GM18508 (cell line): ENCODE measurements around the gene APRT.
"Not testable (repeated sequence)": the region's sequence is repeated elsewhere in the genome, so short reads cannot be mapped to it uniquely, and the experiment has no call there.

Experiments used
- ATAC-seq: cut with Tn5 transposase; IDR thresholded peaks from one replicate; pipeline ENCODE4 v1.9.1; 2021; ENCODE audit warnings: moderate number of reproducible peaks; ENCODE audit not compliant: insufficient read depth, unreplicated experiment

The APRT gene

DNA sequence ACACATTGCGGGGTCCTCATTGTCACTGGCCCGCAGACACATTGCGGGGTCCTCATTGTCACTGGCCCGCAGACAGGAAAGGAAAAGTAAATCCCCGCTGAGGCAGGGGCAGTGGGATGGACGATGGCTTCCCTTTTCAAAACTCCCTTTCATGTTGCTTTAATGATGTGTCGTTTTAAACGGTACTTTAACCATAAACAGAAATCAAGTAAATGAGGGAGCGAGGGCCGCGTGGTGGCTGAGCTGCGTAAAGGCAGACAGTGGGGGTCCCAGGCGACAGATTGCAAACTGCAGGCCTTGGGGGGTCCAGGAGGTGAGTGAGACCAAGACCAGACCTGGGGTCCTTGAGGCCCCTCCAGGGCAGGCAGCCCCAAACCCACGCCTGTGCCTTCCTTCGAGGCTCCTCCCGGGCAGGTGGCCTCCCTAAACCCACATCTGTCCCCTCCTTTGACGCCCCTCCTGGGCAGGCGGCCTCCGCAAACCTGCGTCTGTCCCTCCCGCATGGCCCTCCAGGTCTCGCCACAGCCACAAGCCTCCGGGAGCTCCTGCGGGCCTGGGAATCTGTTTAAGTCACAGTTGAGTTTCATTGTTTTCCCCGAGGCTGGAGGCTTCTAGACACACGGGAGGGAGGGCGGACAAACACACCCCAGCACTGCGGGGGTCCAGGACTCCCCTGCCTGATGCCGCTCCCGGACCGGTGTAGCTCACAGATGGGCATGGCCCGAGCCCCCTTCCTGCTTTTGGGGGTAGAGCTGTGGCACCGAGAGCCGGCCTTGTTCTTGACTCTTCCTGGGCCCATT lies 34.1 kb downstream of the APRT start:
- ATAC-seq, result no peak

DNA sequence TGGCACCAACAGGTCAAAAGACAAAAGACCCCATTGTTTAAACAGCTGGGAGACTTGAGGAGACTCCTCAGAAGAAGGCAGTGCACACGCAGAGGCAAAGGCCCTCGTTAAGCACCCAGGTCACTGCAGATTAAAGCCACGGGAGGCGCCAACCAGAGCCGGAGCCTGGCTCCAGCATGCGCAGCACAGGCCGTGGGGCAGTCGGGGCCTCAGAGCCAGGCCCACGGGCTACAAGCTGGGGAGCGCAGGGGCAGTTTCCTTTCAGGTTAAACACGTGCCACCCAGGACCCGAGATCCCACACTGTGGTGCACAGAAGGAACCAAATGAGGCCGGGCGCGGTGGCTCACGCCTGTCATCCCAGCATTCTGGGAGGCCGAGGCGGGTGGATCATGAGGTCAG lies 35.9 kb downstream of the APRT start:
- no peak for ATAC-seq

DNA sequence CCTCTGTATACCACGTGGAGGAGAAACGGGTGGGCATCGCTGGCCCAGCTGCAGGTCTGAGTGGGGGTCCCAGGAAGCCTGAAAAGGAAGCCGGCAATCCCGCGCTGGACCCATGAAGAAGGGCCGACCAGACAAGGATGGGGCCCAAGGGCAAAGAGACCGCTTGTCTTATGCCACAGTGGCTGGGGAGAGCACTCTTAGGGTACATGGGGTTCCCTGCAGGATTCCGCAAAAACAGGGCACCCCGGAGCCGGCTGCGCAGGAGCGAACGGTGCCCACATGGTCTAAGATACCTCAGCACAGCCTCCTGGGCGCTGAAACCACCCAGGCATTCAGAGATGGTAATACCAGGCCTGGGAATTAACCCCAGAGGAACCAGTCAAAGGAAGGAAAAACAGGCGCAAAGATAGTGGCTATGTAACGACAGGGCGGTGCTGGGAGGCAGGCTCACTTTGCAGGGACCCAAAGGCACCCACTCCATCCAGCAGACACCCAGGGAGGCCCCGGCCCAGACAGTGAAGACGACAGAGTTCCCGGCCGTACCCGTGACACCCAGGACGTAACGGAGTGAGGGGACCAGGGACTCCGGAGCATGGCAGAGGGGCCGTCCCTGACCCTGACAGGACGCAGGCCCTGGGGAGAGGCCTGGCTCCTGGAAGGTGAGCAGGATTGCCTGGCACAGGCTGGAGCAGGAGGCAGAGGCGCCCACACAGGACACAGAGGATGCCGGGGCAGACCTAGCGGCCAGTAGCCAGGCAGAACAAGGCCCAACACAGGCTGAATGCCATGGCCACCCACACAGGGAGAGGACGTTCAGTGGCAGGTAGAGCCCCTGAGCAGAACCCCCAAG lies 37.0 kb downstream of the APRT start:
- no peak for ATAC-seq

DNA sequence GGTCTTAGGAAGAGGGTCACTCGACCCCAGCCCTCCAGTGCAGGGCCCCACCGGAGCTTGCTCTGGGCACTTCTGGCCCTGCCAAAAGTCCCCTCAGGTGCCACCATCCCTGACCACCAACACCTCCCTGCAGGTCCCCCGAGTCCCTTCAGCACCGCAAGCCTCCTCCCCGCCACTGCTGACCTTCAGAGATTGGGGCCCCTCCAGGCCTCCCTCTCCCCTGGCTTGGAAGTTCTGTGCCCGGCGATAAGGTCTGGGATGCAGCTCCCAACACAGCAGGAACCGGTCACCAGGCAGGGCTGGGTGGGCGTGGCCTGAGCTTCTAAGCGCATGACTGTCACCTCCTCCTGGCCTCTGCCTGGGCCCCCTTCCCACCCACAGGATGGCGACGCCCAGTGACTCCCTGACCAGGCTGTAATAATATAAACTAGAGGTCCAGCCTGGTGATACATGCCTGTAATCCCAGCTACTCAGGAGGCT lies 37.9 kb downstream of the APRT start:
- ATAC-seq, result no peak

DNA sequence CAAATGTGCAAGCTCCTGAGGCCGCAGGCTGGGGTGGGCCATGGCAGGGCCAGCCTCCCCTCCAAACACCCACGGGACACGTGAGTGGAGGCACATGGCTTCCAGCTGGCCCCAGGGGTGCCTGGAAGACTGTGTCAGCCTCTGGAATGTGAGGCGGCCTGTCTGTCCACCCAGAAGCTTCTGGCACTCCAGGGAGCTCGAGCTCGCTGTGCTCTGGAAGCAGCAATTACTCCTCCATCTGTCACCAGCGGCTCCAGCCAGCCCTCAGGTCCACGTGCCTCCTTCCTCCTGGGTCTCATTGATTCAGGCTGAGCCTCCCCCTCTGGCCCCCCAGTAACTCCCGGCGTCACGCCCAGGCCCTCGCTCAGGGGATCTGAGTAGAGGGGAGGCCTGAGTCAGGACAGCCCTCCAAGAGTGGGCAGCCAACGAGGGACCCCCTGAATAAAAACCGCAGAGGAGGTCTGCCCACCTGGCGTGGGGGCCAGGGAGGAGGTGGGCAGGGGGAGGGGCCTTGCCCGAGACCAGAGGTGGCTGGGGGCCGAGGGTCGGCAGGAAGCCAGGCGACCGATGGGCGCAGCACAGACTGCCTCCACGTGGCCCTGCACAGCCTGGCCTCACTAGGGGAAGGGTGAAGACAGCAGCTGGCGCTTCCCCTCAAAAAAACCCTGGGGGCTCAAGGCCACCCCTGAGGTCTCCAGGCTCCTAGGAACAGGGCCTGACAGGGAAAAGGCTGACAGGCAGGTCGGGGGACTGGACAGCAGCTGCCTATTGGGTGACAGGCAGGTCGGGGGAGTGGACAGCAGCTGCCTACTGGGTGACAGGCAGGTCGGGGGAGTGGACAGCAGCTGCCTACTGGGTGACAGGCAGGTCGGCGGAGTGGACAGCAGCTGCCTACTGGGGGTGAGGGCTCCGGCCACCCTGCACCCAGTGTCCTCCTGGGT lies 38.6 kb downstream of the APRT start:
- ATAC-seq, result no peak

DNA sequence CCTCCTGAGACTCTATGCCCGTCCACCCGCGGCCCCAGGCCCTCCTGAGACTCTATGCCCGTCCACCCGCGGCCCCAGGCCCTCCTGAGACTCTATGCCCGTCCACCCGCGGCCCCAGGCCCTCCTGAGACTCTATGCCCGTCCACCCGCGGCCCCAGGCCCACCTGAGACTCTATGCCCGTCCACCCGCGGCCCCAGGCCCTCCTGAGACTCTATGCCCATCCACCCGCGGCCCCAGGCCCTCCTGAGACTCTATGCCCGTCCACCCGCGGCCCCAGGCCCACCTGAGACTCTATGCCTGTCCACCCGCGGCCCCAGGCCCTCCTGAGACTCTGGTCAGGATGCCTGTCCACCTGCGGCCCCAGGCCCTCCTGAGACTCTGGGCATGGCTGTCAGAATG lies 39.9 kb downstream of the APRT start:
- ATAC-seq, result not testable (repeated sequence)

DNA sequence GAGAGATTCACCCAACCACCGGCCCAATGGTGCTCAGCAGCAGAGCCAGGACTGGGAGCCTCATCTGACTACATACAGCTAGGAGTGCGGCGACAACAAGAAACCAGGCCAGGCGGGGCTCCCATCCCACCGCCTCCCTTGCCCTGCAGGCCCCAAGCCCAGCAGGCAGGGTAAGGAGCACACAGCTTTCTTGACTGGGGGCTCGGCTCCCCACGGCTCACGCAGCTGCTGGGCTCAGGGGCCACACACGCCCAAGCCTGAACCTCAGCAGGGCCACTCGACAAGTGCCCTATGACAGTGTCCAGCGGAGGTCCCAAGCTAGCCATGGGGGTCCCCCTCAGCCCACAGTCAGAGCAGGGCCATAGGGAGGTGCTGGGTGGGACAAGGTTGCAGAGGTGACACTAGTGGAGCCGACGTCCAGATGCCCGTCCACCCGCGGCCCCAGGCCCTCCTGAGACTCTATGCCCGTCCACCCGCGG lies 40.4 kb downstream of the APRT start:
- no peak for ATAC-seq

DNA sequence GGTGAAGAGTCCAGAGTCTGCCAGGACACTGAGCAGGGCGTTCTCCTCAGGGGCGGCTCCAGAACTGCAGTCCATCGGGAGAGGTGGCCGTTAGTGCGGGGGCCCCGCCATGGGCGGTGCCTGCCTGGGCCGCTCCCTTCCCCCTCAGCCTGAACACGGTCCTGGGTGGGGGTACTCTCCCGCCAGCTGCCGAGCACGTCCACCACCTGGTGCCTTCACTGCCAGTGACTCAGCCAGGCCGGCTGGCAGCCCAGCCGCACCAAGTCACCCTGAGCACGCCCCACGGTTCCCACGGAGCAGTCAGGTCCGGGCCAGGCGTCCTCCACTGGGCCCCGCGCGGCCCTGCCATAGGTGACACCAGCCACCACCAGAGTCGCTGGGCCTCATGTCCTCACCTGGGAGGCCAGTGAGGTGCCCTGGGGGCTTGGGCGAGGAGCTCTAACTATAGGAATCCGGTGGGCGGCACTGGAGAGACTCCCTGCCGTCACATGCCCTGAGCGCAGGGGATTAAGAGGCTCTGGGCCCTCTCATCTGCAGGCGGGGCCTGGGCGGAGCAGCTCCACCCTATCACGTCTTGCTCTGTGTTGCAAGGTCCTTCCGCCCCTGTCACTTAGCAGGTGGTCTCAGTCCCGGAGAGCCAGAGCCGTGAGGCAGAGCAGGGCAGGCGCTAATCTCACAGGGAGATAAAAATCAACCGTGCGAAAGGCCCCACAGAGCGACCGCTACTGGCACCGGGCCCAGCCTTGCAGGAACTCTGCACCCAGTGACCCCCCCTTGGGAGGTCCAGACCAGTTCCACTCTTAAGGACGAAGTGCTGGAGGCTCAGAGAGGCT lies 41.1 kb downstream of the APRT start:
- ATAC-seq, result no peak

DNA sequence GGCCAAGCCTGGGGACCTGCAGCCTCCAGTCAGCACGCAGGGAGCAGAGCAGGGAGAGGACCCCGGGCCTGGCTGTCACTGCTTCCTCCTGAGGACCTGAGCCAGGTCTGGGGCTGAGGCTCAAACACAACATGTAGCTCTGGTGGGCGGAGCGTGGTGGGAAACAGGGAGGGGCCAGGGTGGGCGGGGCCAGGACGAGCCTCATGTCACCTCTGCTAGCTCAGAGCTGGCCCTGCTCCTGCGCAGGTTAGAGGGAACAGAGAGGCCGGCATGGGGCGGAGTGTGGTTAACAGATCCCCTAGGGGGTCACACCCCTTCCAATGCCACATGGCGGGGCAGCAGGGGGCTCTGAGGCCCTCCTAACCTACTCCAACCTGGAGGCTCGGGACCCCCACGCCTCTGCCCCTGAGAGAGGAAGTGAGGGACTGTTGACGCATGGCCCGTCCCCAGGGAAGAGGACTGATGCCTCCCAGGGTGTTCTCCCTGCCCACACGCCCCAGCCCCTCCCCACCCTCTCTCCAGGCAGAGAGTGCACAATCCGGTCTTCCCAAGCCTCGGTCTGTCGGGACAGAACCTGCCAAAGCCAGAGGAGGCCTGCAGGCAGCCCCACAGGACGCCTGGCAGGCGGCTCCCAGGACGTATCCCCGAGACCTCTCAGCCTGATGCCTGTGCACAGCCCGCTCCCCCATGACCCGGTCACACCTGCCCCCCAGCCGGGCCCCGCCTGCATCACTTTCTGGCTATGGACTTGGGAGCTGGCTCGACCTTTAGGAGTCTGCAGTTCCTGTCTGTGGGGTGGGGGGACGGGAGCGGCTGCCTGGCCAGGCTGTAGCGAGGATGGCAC lies 41.9 kb downstream of the APRT start:
- ATAC-seq, result no peak

DNA sequence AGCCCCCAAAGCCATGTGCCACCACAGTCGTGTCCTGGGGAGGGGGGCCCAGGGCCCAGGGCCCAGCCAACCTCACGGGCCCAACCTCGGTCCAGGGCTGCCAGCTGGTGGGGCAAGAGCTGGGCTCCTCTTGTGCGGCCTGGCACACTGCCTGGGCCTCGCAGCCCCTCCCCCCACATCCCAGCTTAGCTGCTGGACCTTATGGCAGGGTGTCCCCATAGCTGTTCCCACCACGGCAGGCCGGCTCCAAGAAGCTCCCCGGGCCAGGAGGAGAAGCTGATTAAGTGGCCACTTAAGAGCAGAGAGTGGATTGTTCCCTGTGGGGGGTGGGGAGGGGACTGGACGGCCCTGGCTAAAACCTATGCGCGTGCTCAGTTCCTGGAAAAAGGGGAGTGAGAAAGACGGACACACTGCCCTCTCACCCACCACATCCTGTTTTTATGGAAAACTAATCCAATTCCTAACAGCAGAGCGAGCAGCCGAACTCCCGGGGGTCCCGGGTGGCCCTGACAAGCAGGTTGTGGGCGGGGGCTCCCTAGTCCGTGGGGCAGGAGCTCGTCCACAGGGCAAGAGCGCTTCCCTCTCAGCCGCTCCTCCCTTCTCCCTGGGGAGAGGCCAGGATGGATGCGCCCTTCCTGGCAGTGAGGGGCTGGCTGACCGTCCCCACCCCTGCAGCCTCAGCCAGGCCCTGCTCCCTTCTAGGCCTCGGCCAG lies 43.5 kb downstream of the APRT start:
- no peak for ATAC-seq

DNA sequence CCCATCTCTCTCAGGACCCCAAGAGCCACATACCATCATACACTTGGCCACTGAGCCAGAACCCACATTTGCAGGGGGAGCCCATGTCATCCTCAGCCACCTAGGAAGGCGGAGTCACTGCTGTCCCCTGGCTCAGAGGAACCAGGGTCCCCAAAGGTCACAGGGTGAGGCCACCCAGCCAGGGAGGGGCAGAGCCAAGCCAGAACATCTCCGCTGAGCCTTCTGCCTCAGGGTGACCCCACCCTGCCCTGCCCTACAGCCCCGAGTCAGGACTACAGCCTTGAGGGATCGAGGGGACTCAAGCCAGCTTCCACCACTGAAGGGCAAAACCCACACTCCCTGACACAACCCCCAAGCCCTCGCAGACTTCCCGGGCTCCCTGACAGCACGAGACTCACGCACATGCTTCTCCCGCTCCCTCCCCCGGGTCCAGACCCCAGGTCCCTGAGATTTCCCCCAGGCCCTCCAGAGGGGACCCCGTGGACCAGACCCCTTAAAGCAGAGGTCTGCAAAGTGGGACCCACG lies 44.1 kb downstream of the APRT start:
- ATAC-seq, result no peak

DNA sequence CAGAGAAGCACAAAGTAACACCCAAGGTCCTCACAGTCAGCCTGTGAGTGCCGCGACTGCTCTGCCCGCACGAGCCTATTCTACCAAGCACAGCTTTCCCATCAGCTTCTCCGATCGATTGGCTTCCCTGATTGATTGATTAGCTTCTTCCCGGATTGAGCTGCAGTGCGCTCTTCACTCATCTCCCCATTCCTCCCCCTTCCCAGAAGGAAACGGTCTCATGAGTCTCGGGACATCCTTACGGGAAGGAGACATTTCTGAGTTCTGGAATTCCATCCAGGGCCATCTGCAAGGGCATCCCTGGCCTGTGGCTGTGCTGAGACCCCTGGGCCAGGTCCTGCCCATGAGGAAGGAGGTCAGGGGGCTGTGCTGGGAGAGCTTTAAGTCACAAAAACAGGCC lies 44.8 kb downstream of the APRT start:
- ATAC-seq, result no peak

DNA sequence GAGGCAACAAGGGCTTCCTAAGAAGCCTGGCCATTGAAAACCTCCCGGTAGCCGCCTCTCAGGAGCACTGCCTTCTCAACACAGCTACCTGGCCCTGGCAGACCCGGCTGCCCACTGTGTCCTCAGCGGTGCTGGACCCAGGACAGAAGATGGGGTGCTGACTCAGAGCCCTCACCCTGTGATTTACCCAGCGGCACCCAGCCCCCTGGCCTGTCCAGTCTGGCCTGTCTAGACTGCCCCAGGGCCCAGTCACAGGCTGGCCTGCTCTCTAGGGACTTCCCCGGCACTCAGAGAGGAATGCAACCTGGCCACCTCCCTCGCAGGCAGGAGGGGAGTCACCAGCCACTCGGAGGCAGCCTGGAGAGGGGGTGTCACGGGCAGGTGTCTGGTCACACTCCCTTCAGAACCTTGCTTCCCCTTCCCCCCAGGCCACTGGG lies 46.8 kb downstream of the APRT start:
- no peak for ATAC-seq

DNA sequence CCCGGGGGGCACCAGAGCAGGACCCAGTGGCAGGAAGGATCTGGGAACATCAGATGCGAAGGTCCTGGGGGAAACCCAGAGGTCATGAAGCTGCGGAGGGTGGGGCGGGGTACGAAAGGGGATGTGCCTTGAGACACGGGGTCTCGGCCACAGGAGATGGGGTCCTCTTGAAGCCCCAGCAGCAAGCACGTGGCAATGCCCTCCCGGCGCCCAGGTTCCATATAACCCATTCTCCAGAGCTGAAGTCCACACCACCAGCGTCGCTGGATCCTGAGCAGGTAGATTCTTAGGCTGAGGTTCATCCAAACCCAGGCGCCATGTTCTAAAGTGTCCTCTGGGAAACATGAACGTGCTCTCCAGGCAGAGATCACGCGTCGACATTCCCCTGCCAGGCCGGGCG lies 47.6 kb downstream of the APRT start:
- no peak for ATAC-seq

DNA sequence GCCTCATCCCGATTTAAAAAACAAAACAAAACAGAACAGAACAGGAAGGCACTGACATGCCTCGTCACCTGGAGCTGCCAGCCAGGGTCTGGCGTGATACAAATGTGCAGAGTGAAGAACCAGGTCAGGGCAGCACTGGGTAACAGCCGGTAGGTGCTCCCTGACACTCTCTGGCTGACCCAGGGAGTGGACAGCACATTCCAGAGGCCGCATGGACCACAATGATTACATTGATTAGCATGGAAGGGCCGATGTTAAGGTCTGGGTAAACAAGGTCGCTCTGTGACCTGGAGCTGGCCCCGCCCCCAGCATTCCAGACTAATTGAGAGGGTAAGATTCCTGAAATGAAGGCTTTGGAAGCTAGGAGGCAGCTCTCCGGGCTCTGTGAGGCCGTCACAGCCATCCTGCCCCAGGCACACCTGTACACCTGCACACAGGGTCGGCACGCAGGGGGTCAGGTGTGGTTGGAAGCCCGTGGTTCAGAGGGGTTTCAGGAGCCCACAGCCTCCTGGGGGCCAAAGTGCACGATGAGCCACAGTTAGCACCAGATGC lies 48.1 kb downstream of the APRT start:
- ATAC-seq, result no peak

DNA sequence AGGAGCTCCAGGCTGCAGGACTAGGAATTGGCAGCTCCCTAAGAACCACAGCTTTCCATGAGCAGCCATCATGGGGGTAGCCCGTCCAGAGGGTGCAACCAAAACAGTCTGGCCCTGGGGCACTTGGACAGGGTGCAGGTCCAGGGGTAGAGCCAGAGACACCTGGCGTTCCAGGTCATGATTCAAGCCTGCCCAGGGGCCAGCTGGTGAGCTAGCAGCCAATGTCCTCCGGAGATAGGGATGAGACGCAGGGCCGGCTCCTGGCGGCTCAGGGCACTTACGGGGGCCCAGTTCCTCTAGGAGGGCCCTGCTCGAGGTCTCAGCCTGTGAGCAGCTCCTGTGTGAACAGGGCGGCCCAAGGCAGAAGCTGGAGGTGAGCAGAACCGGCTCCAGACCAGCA lies 48.8 kb downstream of the APRT start:
- no peak for ATAC-seq

DNA sequence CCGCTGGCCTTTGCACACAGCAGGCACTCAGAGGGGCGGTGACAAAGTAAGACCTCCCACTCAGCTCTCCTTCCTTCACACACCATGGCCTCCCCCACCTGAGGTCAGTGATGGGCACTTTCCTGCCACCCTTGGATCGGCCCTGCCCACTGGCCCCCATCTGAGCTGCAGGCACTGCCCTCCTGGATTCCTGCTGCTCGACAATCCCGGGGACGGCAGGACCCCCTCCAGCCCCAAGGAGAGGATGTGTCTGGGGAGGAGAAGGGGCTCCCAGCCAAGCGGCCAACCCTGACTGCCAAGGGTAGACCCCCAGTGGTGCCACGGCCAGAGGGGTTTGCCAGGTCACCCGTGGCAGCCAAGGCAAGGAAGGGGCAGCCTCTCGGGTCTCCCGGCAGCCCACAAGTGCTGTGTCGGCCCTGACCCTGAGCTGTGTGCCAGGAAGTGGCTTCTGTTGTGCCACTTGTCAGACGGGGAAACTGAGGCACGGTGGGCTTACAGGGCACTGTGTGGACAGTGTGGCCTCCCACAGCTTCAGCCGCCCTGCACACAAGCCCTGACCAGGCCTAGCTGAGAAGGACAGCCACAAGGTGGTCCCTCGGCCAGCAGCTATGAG lies 49.4 kb downstream of the APRT start:
- no peak for ATAC-seq
